GM10266 (cell line): ENCODE measurements around the gene CXCR3.

Source experiments
- DNase-seq: peaks from one replicate; pipeline ENCODE4 v3.0.0; 2012; ENCODE audit errors: extremely low spot score
- TF ChIP-seq, protein P1 (sequence below): IDR thresholded peaks from 2 replicates; pipeline ENCODE4 v1.5.1; 2012; ENCODE audit warnings: mild to moderate bottlenecking, low read depth; ENCODE audit not compliant: control insufficient read depth, insufficient read depth; ENCODE audit errors: missing control alignments

Gene CXCR3

DNA sequence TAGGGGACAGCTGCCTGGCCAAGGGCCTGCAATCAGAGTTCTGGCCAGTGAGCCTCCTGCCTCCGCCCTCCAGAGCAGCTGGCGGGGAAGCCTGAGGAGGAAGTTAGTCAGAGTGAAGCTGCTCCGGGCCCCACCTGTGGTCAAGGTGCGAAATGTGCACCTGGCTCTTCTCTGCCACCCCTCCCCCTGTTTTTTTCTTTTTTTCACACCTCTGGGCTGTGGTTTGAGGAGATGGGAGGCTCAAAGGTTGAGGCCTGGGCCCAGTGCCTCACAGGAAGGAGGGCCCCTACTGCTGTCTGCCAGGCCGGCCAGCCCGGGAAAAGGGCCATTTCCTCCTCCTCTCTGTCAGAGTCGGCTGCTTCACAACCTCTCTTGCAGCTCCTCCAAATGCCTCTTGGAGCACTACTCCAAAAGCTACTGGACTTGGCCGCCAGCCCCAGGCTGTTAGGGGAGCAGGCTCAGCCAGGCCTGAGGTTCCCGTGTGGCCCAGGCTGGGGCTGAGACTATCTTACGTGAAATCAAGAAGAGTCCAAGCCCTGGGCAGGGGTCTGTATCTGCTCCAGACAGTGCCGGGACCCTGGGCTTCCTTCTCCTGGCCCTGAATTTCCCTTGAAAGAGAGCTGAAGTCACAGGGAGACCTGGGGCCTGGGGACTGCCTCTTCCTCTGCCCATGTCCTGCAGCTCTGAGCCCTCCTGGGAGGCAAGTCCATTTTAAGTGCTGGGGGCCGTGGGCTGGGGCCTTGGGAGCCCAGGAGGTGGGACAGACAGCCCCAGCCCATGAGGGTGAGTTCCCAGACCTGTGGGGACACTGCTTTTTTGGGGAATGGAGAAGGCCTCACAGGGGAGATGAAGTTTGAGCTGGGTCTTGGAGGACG, 4.5 kb upstream of the CXCR3 start:
- TF ChIP-seq, protein P1, sequence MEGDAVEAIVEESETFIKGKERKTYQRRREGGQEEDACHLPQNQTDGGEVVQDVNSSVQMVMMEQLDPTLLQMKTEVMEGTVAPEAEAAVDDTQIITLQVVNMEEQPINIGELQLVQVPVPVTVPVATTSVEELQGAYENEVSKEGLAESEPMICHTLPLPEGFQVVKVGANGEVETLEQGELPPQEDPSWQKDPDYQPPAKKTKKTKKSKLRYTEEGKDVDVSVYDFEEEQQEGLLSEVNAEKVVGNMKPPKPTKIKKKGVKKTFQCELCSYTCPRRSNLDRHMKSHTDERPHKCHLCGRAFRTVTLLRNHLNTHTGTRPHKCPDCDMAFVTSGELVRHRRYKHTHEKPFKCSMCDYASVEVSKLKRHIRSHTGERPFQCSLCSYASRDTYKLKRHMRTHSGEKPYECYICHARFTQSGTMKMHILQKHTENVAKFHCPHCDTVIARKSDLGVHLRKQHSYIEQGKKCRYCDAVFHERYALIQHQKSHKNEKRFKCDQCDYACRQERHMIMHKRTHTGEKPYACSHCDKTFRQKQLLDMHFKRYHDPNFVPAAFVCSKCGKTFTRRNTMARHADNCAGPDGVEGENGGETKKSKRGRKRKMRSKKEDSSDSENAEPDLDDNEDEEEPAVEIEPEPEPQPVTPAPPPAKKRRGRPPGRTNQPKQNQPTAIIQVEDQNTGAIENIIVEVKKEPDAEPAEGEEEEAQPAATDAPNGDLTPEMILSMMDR = no peak
- DNase-seq = peak; percentile 49

DNA sequence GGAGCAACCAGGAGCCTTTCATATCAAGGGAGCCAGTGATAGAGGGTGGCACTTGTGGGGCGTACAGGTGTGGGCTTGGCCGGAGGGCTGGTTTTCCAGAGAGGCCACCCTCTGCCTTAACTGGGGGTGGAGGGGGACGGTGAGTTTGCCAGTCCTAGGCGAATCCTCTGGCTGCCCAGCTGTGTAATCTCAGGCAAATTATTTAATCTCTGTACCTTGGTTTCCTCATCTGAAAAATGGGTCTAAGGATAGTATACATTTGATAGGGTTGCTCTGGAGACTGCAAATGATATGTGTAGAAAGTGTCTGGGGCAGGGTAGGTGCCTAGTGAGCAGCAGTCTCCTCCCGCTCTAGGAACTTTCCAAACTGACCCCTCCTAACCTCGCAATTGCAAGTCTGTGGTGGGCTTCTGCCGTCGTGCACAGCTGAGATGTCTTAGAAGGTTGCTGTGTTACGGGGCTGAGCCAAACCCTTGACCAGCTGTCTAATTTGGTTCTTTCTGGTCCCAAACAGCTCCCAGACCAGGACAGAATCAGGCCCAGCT, 3.8 kb upstream of the CXCR3 start:
- TF ChIP-seq, protein P1 = no peak
- no peak for DNase-seq

DNA sequence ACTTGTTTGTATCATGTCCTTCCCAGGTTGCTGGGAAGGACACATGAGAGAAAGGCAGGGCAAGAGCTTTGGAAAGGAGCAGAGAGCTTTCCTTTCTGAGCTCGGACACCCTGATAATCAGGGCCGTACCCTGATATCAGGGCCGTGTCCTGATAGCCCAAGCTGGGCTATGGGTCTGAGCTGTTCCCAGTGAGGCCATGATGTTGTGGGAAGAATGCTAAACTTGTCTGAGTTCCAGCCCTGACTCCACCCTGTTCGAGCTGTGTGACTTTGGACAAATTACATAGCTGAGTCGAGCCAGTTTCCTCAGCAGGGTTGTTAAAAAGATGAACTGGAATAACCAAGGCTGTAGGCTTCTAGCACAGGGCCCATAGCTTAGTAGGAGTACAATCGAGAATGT, 3.3 kb upstream of the CXCR3 start:
- no peak for DNase-seq
- TF ChIP-seq, protein P1 = no peak

DNA sequence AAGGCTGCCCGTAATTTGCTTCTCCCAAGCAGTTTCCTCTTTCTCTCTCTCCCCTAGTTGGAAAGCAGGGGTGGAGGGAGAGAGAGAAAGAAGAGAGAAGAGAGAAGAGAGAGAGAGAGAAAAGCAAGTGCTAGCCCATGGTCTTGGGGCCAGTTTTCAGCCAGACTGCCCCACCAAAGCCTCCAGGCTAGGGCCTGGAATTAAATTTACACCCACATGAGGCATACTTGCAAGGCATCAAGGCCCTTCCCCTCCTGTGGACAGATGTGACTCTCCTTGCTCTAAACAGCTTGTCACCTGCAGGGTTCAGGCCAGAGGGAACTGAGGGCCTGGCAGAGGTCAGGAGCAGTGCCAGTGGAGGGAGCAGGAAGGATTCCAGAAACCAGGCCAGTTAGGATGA, 1.7 kb upstream of the CXCR3 start:
- no peak for DNase-seq
- TF ChIP-seq, protein P1 = no peak

DNA sequence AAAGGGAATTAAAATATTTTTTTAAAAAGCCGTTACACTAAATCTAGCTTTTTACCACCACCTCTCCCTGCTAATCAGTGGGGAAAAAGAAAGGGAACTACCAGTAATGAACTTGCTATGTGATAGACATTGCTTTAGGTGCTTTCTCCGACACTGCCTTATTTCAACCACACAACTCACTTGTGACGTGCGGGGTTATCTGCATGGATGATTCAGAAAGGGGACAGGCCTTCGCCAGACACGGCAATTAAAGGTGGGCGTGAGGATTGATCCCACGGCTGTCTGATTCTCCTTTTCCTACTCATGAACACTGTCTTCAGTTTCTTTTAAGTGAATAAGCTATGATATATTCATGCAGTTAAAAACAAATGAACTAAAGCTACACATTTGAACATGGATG, 882 bp upstream of the CXCR3 start:
- TF ChIP-seq, protein P1 = no peak
- DNase-seq = no peak

DNA sequence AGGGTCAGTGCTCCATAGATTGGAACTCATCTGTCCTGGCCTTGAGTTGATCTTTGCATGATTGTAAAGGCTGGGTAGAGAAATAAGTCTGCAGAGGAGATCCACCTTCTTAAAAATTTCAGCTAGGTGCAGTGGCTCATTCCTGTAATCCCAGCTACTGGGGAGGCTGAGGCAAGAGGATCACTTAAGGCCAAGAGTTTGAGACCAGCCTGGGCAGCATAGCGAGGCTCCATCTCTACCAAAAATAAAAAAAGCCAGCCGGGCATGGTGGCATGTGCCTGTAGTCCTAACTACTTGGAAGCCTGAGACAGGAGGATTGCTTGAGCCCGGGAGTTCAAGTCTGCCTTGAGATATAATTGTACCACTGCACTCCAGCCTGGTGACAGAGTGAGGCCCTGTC, 476 bp upstream of the CXCR3 start:
- TF ChIP-seq, protein P1 = no peak
- no peak for DNase-seq

DNA sequence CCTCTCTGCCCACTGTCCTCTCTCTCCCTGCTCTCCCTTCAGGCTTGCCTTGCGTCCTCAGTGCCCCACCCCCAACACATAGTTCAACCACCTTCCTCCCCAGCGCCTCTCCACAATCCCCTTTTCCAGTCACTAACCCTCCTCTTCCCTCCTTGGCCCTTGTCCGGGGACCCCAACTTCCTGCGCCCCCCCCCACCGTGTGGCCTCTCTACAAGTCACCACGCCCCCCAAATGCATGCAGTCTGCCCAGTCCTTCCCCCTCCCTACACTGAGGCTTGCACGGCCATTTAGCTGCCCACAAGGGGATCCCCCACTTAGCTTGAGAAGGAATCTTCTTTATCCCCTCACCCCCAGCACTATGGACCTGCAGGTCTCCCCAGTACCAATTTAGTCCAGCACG, 569 bp downstream of the CXCR3 start:
- no peak for DNase-seq
- TF ChIP-seq, protein P1 = no peak
